IMR-90 (cell line): ENCODE data around the gene CTSF. TPM values are rescaled to one million over a fixed set of nuclear protein-coding genes. Genes with fewer than 3 reads are reported as not detected.

Experiments used
- ATAC-seq: fragments of 200-7000 bp; cut with Tn5 transposase; 2 replicates; pipeline ENCODE4 v1.9.1; 2020; ENCODE audit warnings: low read depth, mild to moderate bottlenecking, moderate library complexity
- BruUV-seq: library from RNA; stranded (reverse); fragments of 400-500 nt; replicated peaks from 2 replicates; lab custom pipeline; 2021; lab: Mats Ljungman, UMichigan
- CTCF ChIA-PET: fragments of 300-600 bp; formaldehyde crosslinking; extraction: SDS; loops from one replicate; lab custom pipeline; 2021; ENCODE audit warnings: antibody characterized with exemption; lab: Yijun Ruan, JAX
- POLR2A ChIA-PET: fragments of 300-600 bp; sonication (Branson Sonifier 250); formaldehyde crosslinking; loops from one replicate; lab custom pipeline; 2022; ENCODE audit warnings: antibody characterized with exemption; ENCODE audit not compliant: unreplicated experiment; lab: Charles Lee
- DNase-seq: peaks from one replicate; pipeline ENCODE4 v3.0.0; 2013
- H2AFZ ChIP-seq: replicated peaks from 2 replicates; pipeline ENCODE3; 2013; ENCODE audit warnings: low read length, mild to moderate bottlenecking; ENCODE audit not compliant: poor library complexity
- H2AK5ac ChIP-seq: 2 replicates; pipeline ENCODE4 v1.6.1; 2013; ENCODE audit warnings: low read depth, low read length, inconsistent platforms
- H2AK9ac ChIP-seq: replicated peaks from 2 replicates; pipeline ENCODE3; 2013; ENCODE audit warnings: mild to moderate bottlenecking, low read depth, low read length, moderate library complexity; ENCODE audit not compliant: poor library complexity
- H2BK120ac ChIP-seq: 2 replicates; pipeline ENCODE4 v1.6.1; 2013; ENCODE audit warnings: low read depth, low read length, inconsistent platforms
- H2BK15ac ChIP-seq: 3 replicates; pipeline ENCODE4 v1.6.1; 2013; ENCODE audit warnings: low read depth, low read length, inconsistent platforms
- H2BK20ac ChIP-seq: 2 replicates; pipeline ENCODE4 v1.6.1; 2013; ENCODE audit warnings: low read depth, mild to moderate bottlenecking, inconsistent platforms, low read length, moderate library complexity
- H2BK5ac ChIP-seq: 2 replicates; pipeline ENCODE4 v1.6.1; 2013; ENCODE audit warnings: mild to moderate bottlenecking, low read depth, low read length, inconsistent platforms; ENCODE audit not compliant: poor library complexity, severe bottlenecking
- H3K14ac ChIP-seq: replicated peaks from 2 replicates; pipeline ENCODE4 v1.6.1; 2013; ENCODE audit warnings: low read depth, low read length, inconsistent platforms
- H3K18ac ChIP-seq: 2 replicates; pipeline ENCODE4 v1.6.1; 2013; ENCODE audit warnings: low read depth, low read length, control low read depth
- H3K23ac ChIP-seq: 2 replicates; pipeline ENCODE4 v1.6.1; 2013; ENCODE audit warnings: low read depth, low read length, inconsistent platforms
- H3K27ac ChIP-seq: 2 replicates; pipeline ENCODE4 v1.5.1; 2013; ENCODE audit warnings: mild to moderate bottlenecking, control low read depth, low read length; ENCODE audit not compliant: insufficient read depth
- H3K27me3 ChIP-seq: 2 replicates; pipeline ENCODE4 v1.6.1; 2013; ENCODE audit warnings: low read length; ENCODE audit not compliant: control insufficient read depth, insufficient read depth
- H3K36me3 ChIP-seq: 2 replicates; pipeline ENCODE4 v1.6.1; 2013; ENCODE audit warnings: low read length, mixed read lengths; ENCODE audit not compliant: control insufficient read depth, insufficient read depth
- H3K4ac ChIP-seq: 2 replicates; pipeline ENCODE4 v1.6.1; 2013; ENCODE audit warnings: low read depth, low read length, inconsistent platforms
- H3K4me1 ChIP-seq: 2 replicates; pipeline ENCODE4 v1.6.1; 2013; ENCODE audit warnings: low read length, mixed read lengths; ENCODE audit not compliant: control insufficient read depth, insufficient read depth
- H3K4me2 ChIP-seq: 2 replicates; pipeline ENCODE4 v1.6.1; 2013; ENCODE audit warnings: low read depth, mild to moderate bottlenecking, control low read depth, low read length, moderate library complexity
- H3K4me3 ChIP-seq: 2 replicates; pipeline ENCODE4 v1.5.1; 2013; ENCODE audit warnings: low read depth, mild to moderate bottlenecking, control low read depth, low read length, moderate library complexity; ENCODE audit not compliant: insufficient read depth
- H3K56ac ChIP-seq: 2 replicates; pipeline ENCODE4 v1.6.1; 2013; ENCODE audit warnings: low read length, inconsistent platforms; ENCODE audit not compliant: insufficient read depth; ENCODE audit errors: extremely low read depth
- H3K79me1 ChIP-seq, 2 experiments: 2 replicates each; pipeline ENCODE4 v1.6.1; 2013; ENCODE audit warnings: low read length in 2 of 2, inconsistent platforms in 1 of 2, low read depth in 1 of 2
- H3K9ac ChIP-seq: 2 replicates; pipeline ENCODE4 v1.6.1; 2013; ENCODE audit warnings: low read depth, low read length, control low read depth
- H3K9me1 ChIP-seq: 2 replicates; pipeline ENCODE4 v1.6.1; 2013; ENCODE audit warnings: low read length, inconsistent platforms; ENCODE audit not compliant: insufficient read depth
- H3K9me3 ChIP-seq: 2 replicates; pipeline ENCODE4 v1.6.1; 2013; ENCODE audit warnings: low read length; ENCODE audit not compliant: control insufficient read depth, insufficient read depth
- H4K20me1 ChIP-seq: 2 replicates; pipeline ENCODE4 v1.6.1; 2013; ENCODE audit warnings: low read length, inconsistent platforms; ENCODE audit not compliant: insufficient read depth
- H4K5ac ChIP-seq: 2 replicates; pipeline ENCODE4 v1.6.1; 2013; ENCODE audit warnings: mild to moderate bottlenecking, low read depth, low read length, control low read depth
- H4K8ac ChIP-seq, 2 experiments: 2 replicates each; pipeline ENCODE4 v1.6.1; 2013; ENCODE audit warnings: low read depth in 2 of 2, low read length in 2 of 2, control low read depth in 1 of 2, inconsistent platforms in 1 of 2
- H4K91ac ChIP-seq: 2 replicates; pipeline ENCODE4 v1.6.1; 2013; ENCODE audit warnings: low read depth, low read length, inconsistent platforms; ENCODE audit not compliant: insufficient read depth
- CHD1 ChIP-seq: IDR thresholded peaks from 2 replicates; pipeline ENCODE4 v1.6.1; 2012; ENCODE audit warnings: low read depth, low read length, improper control_type of control experiment
- FOS ChIP-seq: fragments of 150-350 bp; IDR thresholded peaks from 2 replicates; pipeline ENCODE4 v1.6.1; 2016; ENCODE audit warnings: low read depth, low read length
- MAFK ChIP-seq: IDR thresholded peaks from 2 replicates; pipeline ENCODE4 v1.6.1; 2012; ENCODE audit warnings: low read depth, low read length, improper control_type of control experiment
- MAZ ChIP-seq: IDR thresholded peaks from 2 replicates; pipeline ENCODE4 v1.6.1; 2012; ENCODE audit warnings: low read depth, mild to moderate bottlenecking, low read length, improper control_type of control experiment, moderate library complexity, borderline replicate concordance
- MXI1 ChIP-seq: IDR thresholded peaks from 2 replicates; pipeline ENCODE4 v1.6.1; 2012; ENCODE audit warnings: low read depth, mild to moderate bottlenecking, low read length, moderate library complexity, borderline replicate concordance
- RAD21 ChIP-seq: IDR thresholded peaks from 2 replicates; pipeline ENCODE4 v1.6.1; 2012; ENCODE audit warnings: low read length, improper control_type of control experiment
- USF2 ChIP-seq: fragments of 150-350 bp; IDR thresholded peaks from 2 replicates; pipeline ENCODE4 v1.6.1; 2017; ENCODE audit warnings: mild to moderate bottlenecking, antibody characterized with exemption, low read length, low read depth
- WGBS, 2 experiments: methylation state at CpG; one replicate each; pipeline versions ENCODE4 v1.1.5 to v1.1.7; 2013; ENCODE audit warnings: missing lambda C conversion rate in 2 of 2; ENCODE audit not compliant: insufficient read length in 1 of 2; ENCODE audit errors: extremely low coverage in 2 of 2; 5-methylcytosine and 5-hydroxymethylcytosine counted together
- dilution Hi-C: fragments of 300-500 bp; cut with HindIII; formaldehyde crosslinking; loops from one replicate; pipeline ENCODE4 v1.14.3; 2018; ENCODE audit warnings: low sequenced_read_pairs; ENCODE audit not compliant: unreplicated experiment
- in situ Hi-C: fragments of 300-500 bp; cut with MboI; formaldehyde crosslinking; loops from 3 replicates; pipeline ENCODE4 v1.14.3; 2019; ENCODE audit warnings: low sequenced_read_pairs, inconsistent platforms, mixed read lengths
- intact Hi-C: fragments of 100-400 bp; cut with micrococcal nuclease; formaldehyde crosslinking; loops from 2 replicates; pipeline ENCODE4 v1.10.0; 2022
- polyA plus RNA-seq, 3 experiments: library from polyadenylated mRNA; depleted of rRNA; stranded (reverse); fragments of >200 nt; gene quantifications; 2 replicates each; pipeline ENCODE4 v1.2.3, GENCODE V29; 2012; ENCODE audit warnings: low replicate concordance in 1 of 3
- total RNA-seq: library from RNA; depleted of rRNA; stranded (reverse); fragments of >200 nt; gene quantifications from 2 replicates; pipeline ENCODE4 v1.2.3, GENCODE V29; 2012

The CTSF gene
- total and polyA plus RNA-seq, 2 of the 4 experiments (the other 2 are of a cell fraction) = 4.1 to 16.0 TPM

GRCh38 chr11:66550887-66551286, 17.5 kb downstream of the CTSF start:
- H2BK120ac ChIP-seq = no peak overlapping the region
- POLR2A ChIA-PET = no interaction called here
- no peak overlapping the region for H2BK15ac ChIP-seq
- intact Hi-C loops (no loop called here), in situ Hi-C loops (no loop called here), dilution Hi-C loops (no loop called here)
- H2AK9ac ChIP-seq = no peak overlapping the region
- no peaks in the 10 kb centered on the region for H3K9me3 ChIP-seq
- no peak overlapping the region for H3K56ac ChIP-seq
- no peak overlapping the region for H3K18ac ChIP-seq
- no peak overlapping the region for H4K8ac ChIP-seq
- CTCF ChIA-PET = no interaction called here
- BruUV-seq = no TSS peak
- ATAC-seq (no peak), DNase-seq (no peak)
- no peaks in the 10 kb centered on the region for H4K20me1 ChIP-seq
- H3K4me1 ChIP-seq = no peaks in the 10 kb centered on the region; the same call in 1 of the 2 replicates
- no peak overlapping the region for H2BK5ac ChIP-seq
- no peaks in the 10 kb centered on the region for H3K79me1 ChIP-seq
- TF ChIP-seq USF2 (no peak), RAD21 (no peak), MAZ (no peak), FOS (no peak), MAFK (no peak), CHD1 (no peak), MXI1 (no peak)
- no peak overlapping the region for H2BK20ac ChIP-seq
- H3K36me3 ChIP-seq = no peaks in the 10 kb centered on the region
- H3K4ac ChIP-seq = no peak overlapping the region
- H2AFZ ChIP-seq = no peak overlapping the region
- H3K23ac ChIP-seq = no peak overlapping the region
- H2AK5ac ChIP-seq = no peak overlapping the region
- H4K5ac ChIP-seq = no peak overlapping the region
- H3K4me3 ChIP-seq = no peak overlapping the region
- H4K91ac ChIP-seq = no peak overlapping the region
- no peak overlapping the region for H3K27ac ChIP-seq
- H3K27me3 ChIP-seq = peaks cover 34% of the 10 kb centered on the region
- no peak overlapping the region for H3K4me2 ChIP-seq
- no CpG with 5 or more reads among the region's 4 CpGs for WGBS, 2 experiments
- no peak overlapping the region for H3K9ac ChIP-seq
- no peaks in the 10 kb centered on the region for H3K9me1 ChIP-seq
- H3K14ac ChIP-seq = no peak overlapping the region
